Measurements from ENCODE around the gene JAK2.

Gene JAK2

DNA sequence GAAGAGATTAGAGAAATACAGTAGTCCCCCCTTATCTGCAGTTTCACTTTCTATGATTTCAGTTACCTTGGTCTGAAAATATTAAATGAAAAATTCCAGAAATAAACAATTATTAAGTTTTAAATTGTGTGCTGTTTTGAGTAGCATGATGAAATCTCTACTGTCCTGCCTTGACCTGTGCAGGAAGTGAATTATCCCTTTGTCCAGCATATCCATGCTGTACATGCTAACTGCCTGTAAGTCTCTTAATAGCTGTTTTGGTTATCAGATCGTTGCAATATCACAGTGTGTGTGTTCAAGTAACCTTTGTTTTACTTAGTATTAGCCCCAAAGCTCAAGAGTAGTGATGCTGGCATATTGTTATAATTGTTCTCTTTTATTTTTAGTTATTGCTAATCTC is 11.2 kb upstream of the JAK2 start:
- no peak overlapping the region for H3K27ac Mint-ChIP-seq
- no peak overlapping the region for H3K4me3 Mint-ChIP-seq
- TF ChIP-seq, protein P1, sequence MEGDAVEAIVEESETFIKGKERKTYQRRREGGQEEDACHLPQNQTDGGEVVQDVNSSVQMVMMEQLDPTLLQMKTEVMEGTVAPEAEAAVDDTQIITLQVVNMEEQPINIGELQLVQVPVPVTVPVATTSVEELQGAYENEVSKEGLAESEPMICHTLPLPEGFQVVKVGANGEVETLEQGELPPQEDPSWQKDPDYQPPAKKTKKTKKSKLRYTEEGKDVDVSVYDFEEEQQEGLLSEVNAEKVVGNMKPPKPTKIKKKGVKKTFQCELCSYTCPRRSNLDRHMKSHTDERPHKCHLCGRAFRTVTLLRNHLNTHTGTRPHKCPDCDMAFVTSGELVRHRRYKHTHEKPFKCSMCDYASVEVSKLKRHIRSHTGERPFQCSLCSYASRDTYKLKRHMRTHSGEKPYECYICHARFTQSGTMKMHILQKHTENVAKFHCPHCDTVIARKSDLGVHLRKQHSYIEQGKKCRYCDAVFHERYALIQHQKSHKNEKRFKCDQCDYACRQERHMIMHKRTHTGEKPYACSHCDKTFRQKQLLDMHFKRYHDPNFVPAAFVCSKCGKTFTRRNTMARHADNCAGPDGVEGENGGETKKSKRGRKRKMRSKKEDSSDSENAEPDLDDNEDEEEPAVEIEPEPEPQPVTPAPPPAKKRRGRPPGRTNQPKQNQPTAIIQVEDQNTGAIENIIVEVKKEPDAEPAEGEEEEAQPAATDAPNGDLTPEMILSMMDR (IDR thresholded peaks at IDR 0.05), result no peak
- H3K27me3 Mint-ChIP-seq (ENCODE audit: low read depth, poor library complexity), result no peaks in the 10 kb centered on the region
- H3K36me3 Mint-ChIP-seq (ENCODE audit: low read depth), result no peaks in the 10 kb centered on the region
- DNase-seq, result no peak
- H3K4me1 Mint-ChIP-seq, result no peaks in the 10 kb centered on the region
- H3K9me3 Mint-ChIP-seq, result no peaks in the 10 kb centered on the region

DNA sequence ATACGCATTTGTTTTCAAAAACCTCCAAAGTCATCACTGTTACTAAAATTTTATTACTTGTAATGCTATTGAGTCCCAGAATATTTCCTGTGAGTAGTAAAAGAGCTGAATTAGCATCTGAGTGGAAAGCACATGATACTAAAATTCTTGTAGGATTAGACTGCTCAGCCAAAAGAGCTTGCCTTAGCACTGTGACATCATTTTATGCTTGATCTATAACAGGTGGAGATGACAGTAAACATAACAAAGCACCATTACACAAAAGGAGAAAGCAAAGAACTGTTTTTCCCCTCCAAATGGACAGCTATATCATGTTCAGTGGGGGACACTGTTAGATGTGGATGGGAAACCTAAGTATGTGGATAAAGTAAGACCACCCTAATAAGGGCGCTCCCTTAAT is 5.8 kb upstream of the JAK2 start:
- Mint-ChIP-seq H3K4me1 (peaks cover 10% of the 10 kb centered on the region), H3K36me3 (ENCODE audit: low read depth) (no peaks in the 10 kb centered on the region), H3K27me3 (ENCODE audit: low read depth, poor library complexity) (peaks cover 6% of the 10 kb centered on the region), H3K9me3 (no peaks in the 10 kb centered on the region), H3K27ac (no peak overlapping the region), H3K4me3 (no peak overlapping the region)
- DNase-seq, result no peak
- TF ChIP-seq, protein P1 (IDR thresholded peaks at IDR 0.05), result no peak

DNA sequence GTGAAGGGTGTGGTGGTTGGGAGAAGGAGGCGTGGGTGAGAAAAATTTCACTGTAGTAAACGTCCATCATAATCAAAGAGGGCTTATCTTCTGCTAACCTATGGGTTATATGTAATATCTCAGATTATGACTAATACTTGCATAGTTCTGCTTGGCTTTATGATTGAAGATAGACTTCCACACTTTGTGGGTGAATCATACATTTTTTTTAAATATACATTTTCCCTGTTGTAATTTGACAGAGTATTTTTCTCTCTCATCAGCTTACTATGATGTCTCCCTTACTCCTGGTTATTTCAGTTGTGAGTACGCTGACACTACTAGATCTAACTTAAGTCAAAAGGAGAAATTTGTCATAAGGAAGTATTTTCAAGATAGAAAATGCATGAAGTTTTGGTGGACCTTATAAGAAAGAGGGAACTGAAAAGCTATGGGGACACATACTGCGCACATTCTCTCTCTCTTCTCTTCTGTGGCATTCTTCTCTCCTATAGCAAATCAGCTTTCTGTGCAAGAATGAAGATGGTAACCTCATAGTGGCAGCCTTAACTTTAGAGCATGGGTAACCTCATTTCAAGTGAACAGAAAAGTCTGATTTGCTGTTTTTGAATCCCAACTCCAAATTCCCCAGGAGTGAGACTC is 4.9 kb upstream of the JAK2 start:
- Mint-ChIP-seq H3K27me3 (ENCODE audit: low read depth, poor library complexity) (peaks cover 6% of the 10 kb centered on the region), H3K4me3 (no peak overlapping the region), H3K4me1 (peaks cover 12% of the 10 kb centered on the region), H3K9me3 (no peaks in the 10 kb centered on the region), H3K36me3 (ENCODE audit: low read depth) (no peaks in the 10 kb centered on the region), H3K27ac (no peak overlapping the region)
- TF ChIP-seq, protein P1 (IDR thresholded peaks at IDR 0.05), result no peak
- no peak for DNase-seq

DNA sequence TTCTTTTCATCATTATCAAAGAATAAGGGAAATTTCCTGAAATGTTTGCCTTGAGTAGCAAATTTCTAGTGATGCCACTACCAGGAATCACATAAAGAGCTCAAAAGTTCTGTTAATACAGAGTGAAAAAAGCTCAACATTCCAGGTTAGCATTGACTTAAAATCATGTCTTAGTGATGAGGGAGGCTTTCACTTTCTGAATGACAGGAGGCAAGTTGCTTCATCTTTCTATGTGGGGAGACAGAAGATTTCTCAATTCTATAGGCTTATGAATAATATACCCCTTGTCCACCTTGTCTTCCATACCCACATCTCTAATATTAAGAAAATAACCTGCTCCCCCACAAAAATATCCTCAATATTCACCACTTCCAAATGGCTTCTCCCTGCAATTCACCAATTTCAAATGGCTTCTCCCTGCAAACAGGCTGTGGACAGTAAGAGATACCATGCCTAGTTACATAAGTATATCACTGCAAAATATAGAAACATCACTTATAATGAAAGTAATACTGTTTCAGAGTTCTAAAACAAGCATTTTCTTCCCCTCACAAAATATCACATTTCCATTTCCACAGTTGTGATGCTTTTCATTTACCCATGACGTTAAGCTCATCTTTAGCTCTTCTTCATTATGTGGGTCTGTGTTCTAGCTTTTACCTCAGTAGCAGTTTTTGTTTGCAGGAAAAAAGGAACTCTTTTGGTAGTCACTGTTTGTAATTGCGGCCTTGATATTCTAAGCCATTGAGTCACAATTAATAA is 2.2 kb upstream of the JAK2 start:
- no peak for DNase-seq
- H3K27me3 Mint-ChIP-seq (ENCODE audit: low read depth, poor library complexity), result peaks cover 6% of the 10 kb centered on the region
- H3K4me1 Mint-ChIP-seq, result peaks cover 22% of the 10 kb centered on the region
- TF ChIP-seq, protein P1 (IDR thresholded peaks at IDR 0.05), result no peak
- no peaks in the 10 kb centered on the region for H3K36me3 Mint-ChIP-seq (ENCODE audit: low read depth)
- no peak overlapping the region for H3K27ac Mint-ChIP-seq
- H3K4me3 Mint-ChIP-seq, result no peak overlapping the region
- no peaks in the 10 kb centered on the region for H3K9me3 Mint-ChIP-seq

DNA sequence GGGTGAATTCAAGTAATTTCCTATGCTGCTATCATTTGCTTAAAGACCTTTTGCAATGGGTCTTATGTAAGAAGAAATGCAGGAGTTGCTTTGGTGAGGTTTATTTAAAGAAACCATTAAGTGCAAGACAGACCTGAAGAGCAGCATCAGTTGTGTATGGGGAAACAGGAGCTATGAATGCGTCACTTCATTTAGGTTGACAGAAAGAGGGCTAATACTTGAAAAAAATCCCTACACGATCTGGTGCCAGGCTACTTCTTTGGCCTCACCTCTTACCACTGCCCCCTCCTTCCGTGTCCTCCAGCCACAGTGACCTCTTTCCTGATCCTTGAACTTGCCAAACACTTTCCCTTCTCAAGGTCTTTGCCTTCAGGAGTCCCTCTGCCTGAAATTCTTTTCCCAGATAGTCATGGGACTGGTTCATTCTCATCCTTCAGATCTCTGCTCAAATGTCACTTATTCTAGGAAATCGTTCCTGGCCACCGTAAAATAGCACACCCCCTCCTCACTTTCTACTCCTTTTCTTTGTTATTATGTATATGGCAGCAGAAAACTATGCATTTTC is 1.4 kb upstream of the JAK2 start:
- no peak for DNase-seq
- H3K4me3 Mint-ChIP-seq, result peak overlapping the region; percentile 90
- H3K9me3 Mint-ChIP-seq, result no peaks in the 10 kb centered on the region
- TF ChIP-seq, protein P1 (IDR thresholded peaks at IDR 0.05), result no peak
- H3K36me3 Mint-ChIP-seq (ENCODE audit: low read depth), result no peaks in the 10 kb centered on the region
- peaks cover 6% of the 10 kb centered on the region for H3K27me3 Mint-ChIP-seq (ENCODE audit: low read depth, poor library complexity)
- H3K27ac Mint-ChIP-seq, result peak overlapping the region; percentile 96
- peaks cover 22% of the 10 kb centered on the region for H3K4me1 Mint-ChIP-seq

Measured in nephron progenitor cell (in vitro differentiated cells).